Measurements from ENCODE around the gene SCLY. TPM values are rescaled to one million over a fixed set of nuclear protein-coding genes. Genes with fewer than 3 reads are reported as not detected.
A peak's percentile ranks its signal among the peaks of the same experiment; 100 is the strongest.
"Not testable (repeated sequence)": the region's sequence is repeated elsewhere in the genome, so short reads cannot be mapped to it uniquely, and the experiment has no call there.

SCLY gene
- total and polyA plus RNA-seq, 4 experiments from 2014 or later, result 17.7 to 37.9 (median 27.4) TPM

DNA sequence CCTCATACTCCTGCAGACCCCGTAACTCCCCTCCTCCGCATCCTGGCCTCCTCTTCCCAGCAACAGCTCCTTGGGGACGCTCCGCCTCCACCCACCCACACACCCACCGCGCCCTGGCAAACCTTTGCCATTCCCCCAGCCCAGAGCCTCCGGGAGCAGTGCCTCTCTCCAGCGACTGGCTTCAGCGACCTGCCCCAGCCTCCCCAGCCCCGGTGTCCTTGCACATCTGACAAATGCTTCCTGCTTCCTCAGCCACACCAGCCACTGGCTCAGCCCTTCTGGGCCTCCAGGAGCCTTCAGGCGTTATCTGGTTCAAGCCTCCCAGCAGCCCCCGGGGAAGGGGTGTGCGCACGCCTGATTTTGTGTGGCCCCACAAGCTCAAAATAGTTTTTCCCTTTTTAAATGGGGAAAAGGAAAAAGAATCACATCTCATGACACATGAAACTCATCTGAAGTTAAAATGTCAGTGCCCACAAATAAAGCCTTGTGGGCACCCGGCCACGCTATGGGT, 53.6 kb downstream of the SCLY start:
- no peaks in the 10 kb centered on the region for H3K36me3 Mint-ChIP-seq
- no peak for DNase-seq
- H3K27me3 Mint-ChIP-seq, result peaks cover 0 to 7% of the 10 kb centered on the region in 2 donors
- H3K4me3 Mint-ChIP-seq, result no peak overlapping the region
- H3K4me1 Mint-ChIP-seq, result peaks cover 0 to 4% (median 1%) of the 10 kb centered on the region in 4 donors
- H3K9me3 Mint-ChIP-seq, result peaks cover 0 to 24% (median 12%) of the 10 kb centered on the region in 8 donors
- Histone ChIP-seq H3K27ac (ENCODE audit: low read depth, low read length) (no peak overlapping the region), H3K9me3 (ENCODE audit: control insufficient read depth in 1 of 2, low read length in 2 of 2) (no peaks in the 10 kb centered on the region), H3K4me1 (ENCODE audit: insufficient read depth, low read length) (no peaks in the 10 kb centered on the region), H3K36me3 (ENCODE audit: insufficient read depth, low read length) (no peaks in the 10 kb centered on the region), H3K27me3 (ENCODE audit: insufficient read depth, low read length) (no peaks in the 10 kb centered on the region), H3K4me3 (ENCODE audit: low read length in 2 of 2) (no peak overlapping the region)
- intact Hi-C loops (cut with micrococcal nuclease), result no loop called here
- CTCF ChIA-PET (ENCODE audit: partially characterized antibody), result no interaction called here
- H3K27ac Mint-ChIP-seq, result no peak overlapping the region
- POLR2A ChIA-PET (ENCODE audit: partially characterized antibody), result no interaction called here

DNA sequence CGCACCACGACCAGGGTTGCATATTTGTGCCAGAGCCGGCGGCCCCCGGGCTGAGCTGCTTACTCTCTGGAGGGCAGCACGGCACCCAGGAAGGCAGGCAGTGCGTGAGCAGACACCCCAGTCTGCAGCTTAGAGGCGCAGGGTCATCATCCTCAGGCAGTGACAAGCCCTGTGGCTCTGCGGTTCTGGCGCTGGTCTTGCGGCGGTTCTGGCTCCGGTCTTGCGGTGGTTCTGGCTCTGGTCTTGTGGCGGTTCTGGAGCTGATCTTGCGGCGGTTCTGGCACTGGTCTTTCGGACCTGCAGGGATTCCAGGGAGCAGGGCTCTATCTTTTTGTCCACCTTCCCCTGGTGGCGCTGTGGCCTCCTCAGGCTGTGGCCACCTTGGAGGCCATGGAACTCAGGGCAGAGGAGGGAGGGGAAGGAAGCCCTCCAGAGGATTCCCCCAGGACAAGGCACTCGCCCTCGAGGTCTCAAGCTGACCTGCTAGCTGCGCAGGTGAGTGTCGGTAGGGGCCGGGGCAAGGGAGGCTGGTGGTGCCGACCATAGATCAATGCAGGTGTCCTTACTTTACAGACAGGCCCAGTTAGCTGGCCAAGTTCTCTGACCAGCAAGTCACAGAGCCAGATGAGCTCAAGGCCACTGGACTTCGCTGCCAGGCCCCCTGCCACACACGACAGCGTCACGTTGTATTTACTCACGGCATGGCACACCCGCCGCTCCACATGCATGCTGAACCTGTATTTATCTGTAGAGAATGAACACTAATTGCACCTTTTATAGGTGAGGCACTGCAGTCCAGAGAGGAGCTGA, 54.3 kb downstream of the SCLY start:
- H3K4me1 Mint-ChIP-seq, result no peaks in the 10 kb centered on the region
- H3K9me3 ChIP-seq (ENCODE audit: control insufficient read depth in 1 of 2, low read length in 2 of 2), result no peaks in the 10 kb centered on the region
- H3K27me3 Mint-ChIP-seq, result peaks cover 0 to 7% of the 10 kb centered on the region in 2 donors
- H3K36me3 ChIP-seq (ENCODE audit: insufficient read depth, low read length), result no peaks in the 10 kb centered on the region
- no peaks in the 10 kb centered on the region for H3K4me1 ChIP-seq (ENCODE audit: insufficient read depth, low read length)
- ChIA-PET CTCF (ENCODE audit: partially characterized antibody) (no interaction called here), POLR2A (ENCODE audit: partially characterized antibody) (no interaction called here)
- H3K4me3 Mint-ChIP-seq, result no peak overlapping the region
- intact Hi-C loops (cut with micrococcal nuclease), result no loop called here
- H3K27ac Mint-ChIP-seq, result no peak overlapping the region
- DNase-seq, result no peak
- H3K27me3 ChIP-seq (ENCODE audit: insufficient read depth, low read length), result no peaks in the 10 kb centered on the region
- H3K9me3 Mint-ChIP-seq, result peaks cover 0 to 24% (median 12%) of the 10 kb centered on the region in 8 donors
- H3K4me3 ChIP-seq (ENCODE audit: low read length in 2 of 2), result no peak overlapping the region
- no peaks in the 10 kb centered on the region for H3K36me3 Mint-ChIP-seq
- H3K27ac ChIP-seq (ENCODE audit: low read depth, low read length), result no peak overlapping the region

DNA sequence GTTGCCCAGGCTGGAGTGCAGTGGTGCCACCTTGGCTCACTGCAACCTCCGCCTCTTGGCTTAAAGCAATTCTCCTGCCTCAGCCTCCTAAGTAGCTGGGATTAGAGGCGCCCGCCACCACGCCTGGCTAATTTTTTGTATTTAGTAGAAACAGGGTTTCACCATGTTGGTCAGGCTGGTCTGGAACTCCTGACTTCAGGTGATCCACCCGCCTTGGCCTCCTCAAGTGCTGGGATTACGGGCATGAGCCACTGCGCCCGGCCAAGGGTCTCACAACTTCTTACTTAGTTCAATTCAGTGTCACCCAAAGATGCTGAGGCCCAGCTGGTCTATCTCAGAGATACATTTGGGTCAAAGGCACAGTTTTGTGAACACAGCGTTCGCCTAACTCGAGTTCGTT, 54.9 kb downstream of the SCLY start:
- peaks cover 0 to 24% (median 12%) of the 10 kb centered on the region in 8 donors for H3K9me3 Mint-ChIP-seq
- H3K27ac Mint-ChIP-seq; H3K36me3 Mint-ChIP-seq; H3K4me1 Mint-ChIP-seq; CTCF ChIA-PET (ENCODE audit: partially characterized antibody); H3K27me3 Mint-ChIP-seq; H3K4me3 Mint-ChIP-seq; DNase-seq; H3K4me3 ChIP-seq (ENCODE audit: low read length in 2 of 2); POLR2A ChIA-PET (ENCODE audit: partially characterized antibody); H3K27ac ChIP-seq (ENCODE audit: low read depth, low read length); H3K27me3 ChIP-seq (ENCODE audit: insufficient read depth, low read length); H3K9me3 ChIP-seq (ENCODE audit: control insufficient read depth in 1 of 2, low read length in 2 of 2); H3K36me3 ChIP-seq (ENCODE audit: insufficient read depth, low read length); intact Hi-C loops (cut with micrococcal nuclease); H3K4me1 ChIP-seq (ENCODE audit: insufficient read depth, low read length): not testable (repeated sequence)

DNA sequence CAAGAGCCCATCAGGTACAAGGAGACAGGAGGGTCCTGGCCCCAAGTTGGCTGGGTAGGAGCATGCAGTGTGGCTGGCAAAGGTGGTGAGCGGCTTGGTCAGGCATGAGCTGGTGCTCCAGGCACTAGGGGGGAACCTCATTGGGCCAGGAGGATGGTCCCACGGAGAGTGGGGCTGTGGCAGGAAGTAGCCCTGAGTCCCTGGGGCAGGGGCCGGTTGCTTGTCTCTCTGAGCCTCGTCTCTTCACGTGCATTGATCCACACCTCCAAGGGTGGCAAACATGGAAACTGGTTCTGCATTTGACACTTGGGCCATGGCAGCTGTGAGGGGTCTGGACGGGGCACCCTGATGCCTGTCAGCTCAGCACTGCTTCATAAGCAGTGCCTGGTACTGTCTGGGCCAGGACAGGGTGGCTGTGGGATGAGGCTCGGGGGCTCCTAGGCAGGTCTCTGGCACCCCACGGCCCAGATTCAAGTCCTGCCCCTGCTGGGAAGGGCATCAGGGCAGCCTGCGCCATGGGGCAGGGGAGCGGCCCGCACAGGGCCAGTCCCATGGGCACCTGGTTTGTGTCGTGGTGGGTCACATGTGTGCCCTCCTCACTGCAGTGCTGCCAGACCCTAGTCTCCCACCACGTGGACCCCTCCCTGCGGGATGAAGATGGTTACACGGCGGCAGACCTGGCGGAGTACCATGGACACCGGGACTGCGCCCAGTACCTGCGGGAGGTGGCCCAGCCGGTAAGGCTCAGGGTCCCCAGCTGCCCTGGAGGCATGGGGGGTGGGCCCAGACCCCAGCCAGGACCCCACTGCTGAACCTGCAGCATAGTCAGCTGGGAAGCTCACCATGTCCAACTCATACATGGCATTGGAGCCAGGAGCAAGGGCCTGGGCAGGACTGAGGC, 55.7 kb downstream of the SCLY start:
- Histone ChIP-seq H3K9me3 (ENCODE audit: control insufficient read depth in 1 of 2, low read length in 2 of 2) (no peaks in the 10 kb centered on the region), H3K4me1 (ENCODE audit: insufficient read depth, low read length) (no peaks in the 10 kb centered on the region), H3K36me3 (ENCODE audit: insufficient read depth, low read length) (no peaks in the 10 kb centered on the region), H3K27me3 (ENCODE audit: insufficient read depth, low read length) (no peaks in the 10 kb centered on the region), H3K4me3 (ENCODE audit: low read length in 2 of 2) (no peak overlapping the region), H3K27ac (ENCODE audit: low read depth, low read length) (no peak overlapping the region)
- DNase-seq, result no peak
- Mint-ChIP-seq H3K27me3 (peaks cover 0 to 7% of the 10 kb centered on the region in 2 donors), H3K9me3 (peaks cover 0 to 20% (median 12%) of the 10 kb centered on the region in 8 donors), H3K36me3 (no peaks in the 10 kb centered on the region), H3K4me3 (no peak overlapping the region), H3K4me1 (no peaks in the 10 kb centered on the region), H3K27ac (no peak overlapping the region)
- ChIA-PET CTCF (ENCODE audit: partially characterized antibody) (no interaction called here), POLR2A (ENCODE audit: partially characterized antibody) (no interaction called here)
- intact Hi-C loops (cut with micrococcal nuclease), result no loop called here

- Mint-ChIP-seq H3K4me3 (no peak overlapping the region), H3K27ac (peak overlapping the region in 2 of 7 donors; percentile 30 to 55), H3K36me3 (no peaks in the 10 kb centered on the region), H3K27me3 (peaks cover 0 to 7% of the 10 kb centered on the region in 2 donors), H3K9me3 (peaks cover 0 to 13% (median 10%) of the 10 kb centered on the region in 8 donors), H3K4me1 (no peaks in the 10 kb centered on the region)
- POLR2A ChIA-PET (ENCODE audit: partially characterized antibody), result no interaction called here
- no peaks in the 10 kb centered on the region for H3K36me3 ChIP-seq (ENCODE audit: insufficient read depth, low read length)
- no peaks in the 10 kb centered on the region for H3K4me1 ChIP-seq (ENCODE audit: insufficient read depth, low read length)
- CTCF ChIA-PET (ENCODE audit: partially characterized antibody), result no interaction called here
- H3K4me3 ChIP-seq (ENCODE audit: low read length in 2 of 2), result no peak overlapping the region
- DNase-seq, result peak in 1 of 5 donors; percentile 9
- H3K9me3 ChIP-seq (ENCODE audit: control insufficient read depth in 1 of 2, low read length in 2 of 2), result no peaks in the 10 kb centered on the region
- no peaks in the 10 kb centered on the region for H3K27me3 ChIP-seq (ENCODE audit: insufficient read depth, low read length)
- intact Hi-C loops (cut with micrococcal nuclease), result no loop called here
- no peak overlapping the region for H3K27ac ChIP-seq (ENCODE audit: low read depth, low read length)
Observed at GRCh38 chr2:238117199-238118154, 56.7 kb downstream of the SCLY start.

GRCh38 chr2:238119756-238120462, 59.1 kb downstream of the SCLY start:
- ChIA-PET CTCF (ENCODE audit: partially characterized antibody) (no interaction called here), POLR2A (ENCODE audit: partially characterized antibody) (no interaction called here)
- Mint-ChIP-seq H3K4me3 (no peak overlapping the region), H3K9me3 (peaks cover 0 to 2% (median 0%) of the 10 kb centered on the region in 8 donors), H3K27ac (no peak overlapping the region), H3K36me3 (no peaks in the 10 kb centered on the region), H3K4me1 (peaks cover 0 to 2% (median 0%) of the 10 kb centered on the region in 4 donors), H3K27me3 (peaks cover 0 to 7% of the 10 kb centered on the region in 2 donors)
- H3K9me3 ChIP-seq (ENCODE audit: control insufficient read depth in 1 of 2, low read length in 2 of 2), result no peaks in the 10 kb centered on the region
- H3K4me3 ChIP-seq (ENCODE audit: low read length in 2 of 2), result no peak overlapping the region
- H3K36me3 ChIP-seq (ENCODE audit: insufficient read depth, low read length), result no peaks in the 10 kb centered on the region
- DNase-seq, result peak in 1 of 5 donors; percentile 19
- no peak overlapping the region for H3K27ac ChIP-seq (ENCODE audit: low read depth, low read length)
- no peaks in the 10 kb centered on the region for H3K27me3 ChIP-seq (ENCODE audit: insufficient read depth, low read length)
- H3K4me1 ChIP-seq (ENCODE audit: insufficient read depth, low read length), result no peaks in the 10 kb centered on the region
- intact Hi-C loops (cut with micrococcal nuclease), result no loop called here
